Mesenchymal stem cell (in vitro differentiated cells and primary cell): ENCODE data around the gene UBE2E2.

ENCODE experiments used
- DNase-seq: peaks from one replicate; pipeline ENCODE4 v3.0.0-alpha.2; 2013
- H2AFZ ChIP-seq: one replicate; pipeline ENCODE4 v1.6.1; 2013; ENCODE audit warnings: low read depth, mild to moderate bottlenecking, control low read depth, inconsistent platforms, low read length, moderate library complexity
- H2AK5ac ChIP-seq: 2 replicates; pipeline ENCODE4 v1.6.1; 2013; ENCODE audit warnings: low read length, moderate library complexity, mild to moderate bottlenecking, inconsistent platforms; ENCODE audit not compliant: severe bottlenecking
- H2BK120ac ChIP-seq: one replicate; pipeline ENCODE4 v1.6.1; 2013; ENCODE audit warnings: low read depth, mild to moderate bottlenecking, inconsistent platforms, low read length, moderate library complexity
- H2BK12ac ChIP-seq, 2 experiments: one replicate each; pipeline ENCODE4 v1.6.1; 2013; ENCODE audit warnings: inconsistent platforms in 2 of 2, low read length in 2 of 2, mild to moderate bottlenecking in 2 of 2, moderate library complexity in 2 of 2, control low read depth in 1 of 2
- H2BK15ac ChIP-seq: one replicate; pipeline ENCODE4 v1.6.1; 2013; ENCODE audit warnings: mild to moderate bottlenecking, low read depth, inconsistent platforms; ENCODE audit not compliant: poor library complexity, severe bottlenecking
- H2BK5ac ChIP-seq: 2 replicates; pipeline ENCODE4 v1.6.1; 2013; ENCODE audit warnings: low read depth, mild to moderate bottlenecking, low read length, control low read depth, inconsistent platforms; ENCODE audit not compliant: poor library complexity, severe bottlenecking
- H3K14ac ChIP-seq, 2 experiments: one replicate each; pipeline ENCODE4 v1.6.1; 2013; ENCODE audit warnings: inconsistent platforms in 2 of 2, low read length in 2 of 2, control low read depth in 1 of 2, mild to moderate bottlenecking in 1 of 2, moderate library complexity in 1 of 2
- H3K18ac ChIP-seq, 2 experiments: one replicate each; pipeline ENCODE4 v1.6.1; 2013; ENCODE audit warnings: inconsistent platforms in 2 of 2, low read length in 2 of 2, control low read depth in 1 of 2, low read depth in 1 of 2, mild to moderate bottlenecking in 1 of 2
- H3K23ac ChIP-seq, 2 experiments: one replicate each; pipeline ENCODE4 v1.6.1; 2013; ENCODE audit warnings: inconsistent platforms in 2 of 2, low read length in 2 of 2, mild to moderate bottlenecking in 2 of 2, moderate library complexity in 2 of 2, control low read depth in 1 of 2
- H3K27ac ChIP-seq: 2 replicates; pipeline ENCODE4 v1.5.1; 2013; ENCODE audit warnings: mild to moderate bottlenecking, moderate library complexity, low read length, control low read depth, inconsistent platforms; ENCODE audit not compliant: poor library complexity, severe bottlenecking
- H3K27me3 ChIP-seq, 2 experiments: 2 replicates each; pipeline versions ENCODE4 v1.6.1 to v1.7.0; 2013; ENCODE audit warnings: low read length in 2 of 2, mild to moderate bottlenecking in 2 of 2, moderate library complexity in 2 of 2, control low read depth in 1 of 2, inconsistent platforms in 1 of 2; ENCODE audit not compliant: control insufficient read depth in 1 of 2, insufficient read depth in 1 of 2
- H3K36me3 ChIP-seq, 2 experiments: 2 replicates each; pipeline versions ENCODE4 v1.6.1 to v1.7.0; 2013; ENCODE audit warnings: low read length in 2 of 2, control low read depth in 1 of 2, inconsistent platforms in 1 of 2, low read depth in 1 of 2, mild to moderate bottlenecking in 1 of 2; ENCODE audit not compliant: insufficient read depth in 2 of 2, control insufficient read depth in 1 of 2
- H3K4ac ChIP-seq, 2 experiments: one replicate each; pipeline ENCODE4 v1.6.1; 2013; ENCODE audit warnings: inconsistent platforms in 2 of 2, low read length in 2 of 2, mild to moderate bottlenecking in 2 of 2, moderate library complexity in 2 of 2, control low read depth in 1 of 2, low read depth in 1 of 2
- H3K4me1 ChIP-seq: 2 replicates; pipeline ENCODE4 v1.6.1; 2013; ENCODE audit warnings: low read depth, low read length, control low read depth; ENCODE audit not compliant: control insufficient read depth, insufficient read depth
- H3K4me2 ChIP-seq: 2 replicates; pipeline ENCODE4 v1.6.1; 2013; ENCODE audit warnings: low read length, mild to moderate bottlenecking, inconsistent platforms; ENCODE audit not compliant: poor library complexity, severe bottlenecking
- H3K4me3 ChIP-seq, 2 experiments: 2 replicates each; pipeline versions ENCODE4 v1.5.1 to v1.7.0; 2013; ENCODE audit warnings: low read length in 2 of 2, mild to moderate bottlenecking in 2 of 2, control low read depth in 1 of 2, low read depth in 1 of 2; ENCODE audit not compliant: insufficient read depth in 1 of 2
- H3K79me1 ChIP-seq: replicated peaks from 2 replicates; pipeline ENCODE4 v1.6.1; 2013; ENCODE audit warnings: mild to moderate bottlenecking, control low read depth, low read length, inconsistent platforms; ENCODE audit not compliant: poor library complexity, severe bottlenecking
- H3K9ac ChIP-seq: 2 replicates; pipeline ENCODE4 v1.7.0; 2013; ENCODE audit warnings: mild to moderate bottlenecking, low read length, moderate library complexity
- H3K9me3 ChIP-seq: 2 replicates; pipeline ENCODE4 v1.7.0; 2013; ENCODE audit warnings: mild to moderate bottlenecking, low read length; ENCODE audit not compliant: control insufficient read depth
- H4K8ac ChIP-seq: one replicate; pipeline ENCODE4 v1.6.1; 2013; ENCODE audit warnings: inconsistent platforms, mild to moderate bottlenecking, low read length, moderate library complexity
- H4K91ac ChIP-seq: one replicate; pipeline ENCODE4 v1.6.1; 2013; ENCODE audit warnings: mild to moderate bottlenecking, low read length, inconsistent platforms
- whole genome bisulfite sequencing: methylation state at CpG from one replicate; pipeline ENCODE4 v1.1.7; 2013; ENCODE audit warnings: mixed read lengths; 5-methylcytosine and 5-hydroxymethylcytosine counted together

Gene UBE2E2

DNA sequence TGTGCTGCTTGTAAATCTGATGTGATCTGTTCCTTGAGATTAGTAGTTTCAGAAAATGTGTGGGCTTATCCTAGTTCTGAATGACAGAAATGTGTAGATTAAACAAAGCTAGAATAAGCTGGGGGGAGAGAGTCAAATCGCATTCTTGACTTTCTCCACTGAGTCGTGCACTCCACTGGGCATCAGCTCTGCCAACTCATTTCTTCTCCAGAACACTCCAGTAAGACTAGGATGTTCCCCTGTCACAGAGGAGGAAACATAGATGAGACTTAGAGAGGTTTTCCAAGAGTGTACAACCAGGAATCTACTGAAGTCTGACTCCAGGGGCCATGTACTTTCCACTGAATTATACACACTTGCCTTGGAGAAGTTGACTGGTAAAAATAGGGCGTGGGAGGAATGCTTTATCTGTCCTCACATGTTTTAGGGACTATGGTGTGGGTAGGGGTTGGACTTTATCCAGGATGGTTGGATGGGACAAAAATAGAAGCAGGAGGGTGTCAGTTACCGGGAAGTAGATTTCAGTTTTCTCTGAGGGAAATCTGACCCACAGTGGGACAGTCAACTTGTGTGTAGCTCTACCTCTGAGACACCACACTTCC is 298.2 kb downstream of the UBE2E2 start:
- no peak overlapping the region for H2BK120ac ChIP-seq
- H3K4ac ChIP-seq, result no peak overlapping the region
- H3K23ac ChIP-seq, result no peak overlapping the region
- no peak overlapping the region for H2BK15ac ChIP-seq
- H3K36me3 ChIP-seq, result peaks cover 0 to 8% of the 10 kb centered on the region in 2 experiments
- DNase-seq, result no peak
- H2BK12ac ChIP-seq, result no peak overlapping the region
- peaks cover 4% of the 10 kb centered on the region for H3K79me1 ChIP-seq
- H3K4me1 ChIP-seq, result no peaks in the 10 kb centered on the region
- H3K18ac ChIP-seq, result no peak overlapping the region
- H3K9me3 ChIP-seq, result no peaks in the 10 kb centered on the region
- no peak overlapping the region for H3K4me2 ChIP-seq
- H3K14ac ChIP-seq, result no peak overlapping the region
- H3K4me3 ChIP-seq, result no peak overlapping the region
- no peak overlapping the region for H3K27ac ChIP-seq
- no peak overlapping the region for H3K9ac ChIP-seq
- no peak overlapping the region for H4K91ac ChIP-seq
- WGBS, result 100% methylated on average over 3 of the region's 4 CpGs
- H2AFZ ChIP-seq, result no peak overlapping the region
- no peak overlapping the region for H2AK5ac ChIP-seq
- H2BK5ac ChIP-seq, result no peak overlapping the region
- no peak overlapping the region for H4K8ac ChIP-seq
- H3K27me3 ChIP-seq, result no peaks in the 10 kb centered on the region

DNA sequence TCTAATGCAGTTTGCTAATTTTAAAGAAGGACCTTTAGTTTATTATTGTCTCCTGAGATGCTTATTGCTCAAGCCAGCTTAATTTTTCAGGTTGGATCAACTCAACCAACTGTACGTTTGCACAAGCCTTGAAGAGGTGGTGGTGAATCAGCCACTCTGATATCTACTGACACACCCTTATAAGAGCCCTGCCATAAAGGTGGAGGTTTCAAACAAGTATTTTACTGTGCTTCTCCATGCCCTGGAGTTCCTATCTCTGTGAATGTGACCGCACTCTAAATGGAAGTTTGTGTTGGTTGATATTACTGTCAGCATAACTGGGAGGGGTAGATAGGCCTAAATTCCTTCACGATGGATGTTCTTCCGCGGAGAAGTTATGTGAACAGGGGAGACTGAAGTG is 305.3 kb downstream of the UBE2E2 start:
- Histone ChIP-seq H3K9ac (no peak overlapping the region), H3K79me1 (no peaks in the 10 kb centered on the region), H2BK120ac (no peak overlapping the region), H4K8ac (no peak overlapping the region), H3K4me1 (no peaks in the 10 kb centered on the region), H3K9me3 (no peaks in the 10 kb centered on the region), H3K23ac (no peak overlapping the region), H2BK12ac (no peak overlapping the region), H4K91ac (no peak overlapping the region), H2BK15ac (no peak overlapping the region), H2AK5ac (no peak overlapping the region), H3K18ac (no peak overlapping the region), H2BK5ac (no peak overlapping the region), H2AFZ (no peak overlapping the region), H3K4me3 (no peak overlapping the region), H3K27me3 (no peaks in the 10 kb centered on the region), H3K4ac (no peak overlapping the region), H3K4me2 (no peak overlapping the region), H3K14ac (no peak overlapping the region), H3K27ac (no peak overlapping the region), H3K36me3 (no peaks in the 10 kb centered on the region)
- WGBS, result 96% methylated on average over 5 of the region's 5 CpGs
- no peak for DNase-seq

DNA sequence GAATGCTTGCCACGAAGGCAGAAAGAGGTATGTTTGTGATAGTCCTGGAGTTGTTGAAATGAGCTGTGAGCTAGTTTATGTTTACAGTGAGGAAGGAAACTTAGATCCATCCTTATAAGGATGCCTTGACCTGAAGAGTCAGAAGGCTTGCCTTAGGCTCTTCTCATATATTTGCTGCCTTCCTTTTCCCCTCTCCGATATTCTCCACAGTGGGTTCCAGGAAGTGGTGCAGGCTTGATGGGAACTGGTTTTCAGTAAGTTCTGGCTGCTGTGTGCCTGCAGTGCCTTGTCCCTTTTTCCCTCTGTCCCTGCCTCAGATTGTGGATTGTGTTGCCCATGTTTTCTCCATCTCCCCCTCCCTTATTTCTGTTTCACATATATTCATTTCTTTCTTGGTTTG is 315.3 kb downstream of the UBE2E2 start:
- WGBS, result 46% methylated on average over 2 of the region's 2 CpGs

GRCh38 chr3:23519314-23520208 is 316.4 kb downstream of the UBE2E2 start:
- Histone ChIP-seq H3K27me3 (no peaks in the 10 kb centered on the region), H3K18ac (no peak overlapping the region), H3K4ac (no peak overlapping the region), H2AFZ (no peak overlapping the region), H3K27ac (no peak overlapping the region), H3K9me3 (no peaks in the 10 kb centered on the region), H3K14ac (no peak overlapping the region), H3K4me2 (no peak overlapping the region), H3K4me3 (no peak overlapping the region), H4K8ac (no peak overlapping the region), H3K9ac (no peak overlapping the region), H3K4me1 (peaks cover 6% of the 10 kb centered on the region), H2BK12ac (no peak overlapping the region), H2BK5ac (no peak overlapping the region), H2BK120ac (no peak overlapping the region), H4K91ac (no peak overlapping the region), H3K23ac (no peak overlapping the region), H3K36me3 (no peaks in the 10 kb centered on the region), H3K79me1 (peaks cover 1% of the 10 kb centered on the region), H2BK15ac (no peak overlapping the region), H2AK5ac (no peak overlapping the region)
- 95% methylated on average over 4 of the region's 4 CpGs for WGBS
- no peak for DNase-seq

More for the DNA sequence above, 315.3 kb downstream of the UBE2E2 start:
- H3K18ac ChIP-seq, result peak overlapping the region in 1 of 2 experiments; percentile 66
- no peak overlapping the region for H3K4ac ChIP-seq
- H3K4me1 ChIP-seq, result peaks cover 6% of the 10 kb centered on the region
- no peak overlapping the region for H3K23ac ChIP-seq
- DNase-seq, result peak; percentile 29
- H3K14ac ChIP-seq, result no peak overlapping the region
- H3K36me3 ChIP-seq, result no peaks in the 10 kb centered on the region
- peaks cover 1% of the 10 kb centered on the region for H3K79me1 ChIP-seq
- peak overlapping the region; percentile 49 for H4K8ac ChIP-seq
- H3K27ac ChIP-seq, result no peak overlapping the region
- no peak overlapping the region for H2BK5ac ChIP-seq
- no peak overlapping the region for H2BK120ac ChIP-seq
- H3K27me3 ChIP-seq, result no peaks in the 10 kb centered on the region
- H2BK15ac ChIP-seq, result no peak overlapping the region
- H2AK5ac ChIP-seq, result no peak overlapping the region
- no peaks in the 10 kb centered on the region for H3K9me3 ChIP-seq
- no peak overlapping the region for H3K4me3 ChIP-seq
- no peak overlapping the region for H2AFZ ChIP-seq
- H3K9ac ChIP-seq, result no peak overlapping the region
- H3K4me2 ChIP-seq, result no peak overlapping the region
- H4K91ac ChIP-seq, result no peak overlapping the region
- H2BK12ac ChIP-seq, result no peak overlapping the region
